Measurements from ENCODE around the gene CDON.

Gene CDON

DNA sequence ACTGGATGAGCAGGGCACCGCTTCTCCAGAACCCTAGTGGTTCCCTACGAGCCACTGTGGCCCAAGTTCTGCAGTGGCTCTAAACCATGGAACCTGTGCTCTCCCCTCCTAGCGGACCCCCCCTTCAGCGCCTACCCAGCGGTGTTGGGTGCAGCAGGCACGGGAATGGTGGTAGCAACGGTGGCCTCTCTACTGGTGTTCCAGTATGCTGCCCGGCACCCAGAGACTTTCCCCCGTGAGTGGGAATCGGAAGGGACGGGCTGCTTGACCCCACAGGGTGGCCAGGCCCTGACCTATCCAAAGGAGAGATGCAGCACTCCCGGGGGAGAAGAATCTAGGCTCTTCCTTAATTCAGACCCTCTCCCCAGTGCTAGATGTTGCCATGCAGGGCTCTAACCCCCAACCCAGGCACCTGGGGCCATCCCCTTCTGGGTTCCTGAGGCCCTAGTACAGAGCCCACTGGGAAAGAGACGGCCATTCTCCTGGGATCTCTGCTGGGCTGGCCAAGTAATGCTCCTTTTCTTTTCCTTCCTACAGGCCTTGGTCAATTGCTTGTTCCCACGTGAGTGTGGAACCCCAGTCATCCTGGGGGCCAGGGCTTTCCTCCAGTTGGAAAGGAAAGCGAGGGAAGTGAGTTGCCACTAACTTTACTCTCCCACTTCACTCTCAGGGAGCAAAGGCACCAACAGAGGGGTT lies 107.6 kb downstream of the CDON start:
- no peak for DNase-seq

GRCh38 chr11:125954123-125954944 lies 108.3 kb downstream of the CDON start:
- no peak for DNase-seq

GRCh38 chr11:125953401-125953935 lies 109.2 kb downstream of the CDON start:
- DNase-seq = no peak

GRCh38 chr11:125952973-125953372 lies 109.7 kb downstream of the CDON start:
- no peak for DNase-seq

GRCh38 chr11:125952559-125952958 lies 110.1 kb downstream of the CDON start:
- no peak for DNase-seq

- no peak for DNase-seq
Measured at GRCh38 chr11:125951731-125952130, 110.9 kb downstream of the CDON start.

DNA sequence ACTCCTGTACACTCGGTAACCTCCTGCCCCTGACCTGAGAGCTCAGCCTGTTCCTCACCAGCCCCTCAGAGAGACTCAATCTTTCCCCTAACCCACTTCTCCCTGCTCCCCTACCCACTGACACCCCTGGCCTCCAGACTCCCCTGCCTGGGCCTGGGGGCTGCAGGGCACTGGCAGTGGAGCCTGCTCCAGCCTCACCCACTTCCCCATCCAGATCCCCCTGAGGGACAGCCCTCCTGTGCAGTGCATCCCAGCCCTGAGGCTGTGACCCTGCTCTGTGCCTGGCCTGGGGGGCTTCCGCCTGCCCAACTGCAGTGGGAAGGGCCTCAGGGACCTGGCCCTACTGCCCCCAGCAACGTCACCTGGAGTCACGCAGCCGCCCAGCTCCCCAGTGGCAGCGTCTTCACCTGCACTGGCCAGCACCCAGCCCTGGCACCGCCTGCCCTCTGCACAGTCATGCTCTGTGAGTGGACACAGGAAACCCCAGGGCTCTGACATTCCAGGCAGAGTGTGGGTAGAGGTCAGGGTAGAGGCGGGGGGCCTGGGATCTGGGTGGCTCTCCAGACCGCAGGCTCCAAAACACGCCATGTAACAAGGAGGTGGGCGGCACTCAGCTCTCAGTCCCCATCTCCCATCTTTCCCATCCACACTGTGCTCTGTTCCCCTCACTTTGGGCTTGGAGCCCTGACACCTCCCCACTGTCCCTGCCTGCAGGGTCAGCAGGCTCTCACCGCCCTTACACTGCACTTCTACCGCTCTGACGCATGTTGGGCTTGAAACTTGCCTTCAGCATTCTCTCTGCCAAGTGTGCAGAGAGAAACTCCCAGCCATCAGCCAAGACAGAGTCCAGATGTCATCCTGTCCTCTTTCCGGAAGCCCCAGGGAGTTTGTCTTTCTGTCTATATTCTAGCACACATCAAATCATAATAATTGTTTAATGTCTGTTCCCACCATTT lies 111.7 kb downstream of the CDON start:
- no peak for DNase-seq

DNA sequence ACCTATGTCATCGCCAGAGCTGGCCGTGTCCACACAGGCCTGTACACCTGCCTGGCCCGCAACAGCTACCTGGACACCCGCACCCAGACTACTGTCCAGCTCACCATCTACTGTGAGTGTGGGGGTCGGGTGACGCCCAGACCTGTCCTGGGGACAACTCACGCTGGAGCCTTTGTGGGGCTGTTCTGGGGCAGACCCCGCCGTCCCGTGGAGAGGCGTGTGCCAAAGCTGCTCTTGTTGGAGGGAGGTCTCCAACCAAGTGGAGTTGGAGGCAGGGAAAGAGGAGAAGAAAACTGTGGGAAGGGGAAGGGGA lies 112.5 kb downstream of the CDON start:
- DNase-seq = no peak

- DNase-seq = no peak
Measured at GRCh38 chr11:125949271-125950177, 113.1 kb downstream of the CDON start.

DNA sequence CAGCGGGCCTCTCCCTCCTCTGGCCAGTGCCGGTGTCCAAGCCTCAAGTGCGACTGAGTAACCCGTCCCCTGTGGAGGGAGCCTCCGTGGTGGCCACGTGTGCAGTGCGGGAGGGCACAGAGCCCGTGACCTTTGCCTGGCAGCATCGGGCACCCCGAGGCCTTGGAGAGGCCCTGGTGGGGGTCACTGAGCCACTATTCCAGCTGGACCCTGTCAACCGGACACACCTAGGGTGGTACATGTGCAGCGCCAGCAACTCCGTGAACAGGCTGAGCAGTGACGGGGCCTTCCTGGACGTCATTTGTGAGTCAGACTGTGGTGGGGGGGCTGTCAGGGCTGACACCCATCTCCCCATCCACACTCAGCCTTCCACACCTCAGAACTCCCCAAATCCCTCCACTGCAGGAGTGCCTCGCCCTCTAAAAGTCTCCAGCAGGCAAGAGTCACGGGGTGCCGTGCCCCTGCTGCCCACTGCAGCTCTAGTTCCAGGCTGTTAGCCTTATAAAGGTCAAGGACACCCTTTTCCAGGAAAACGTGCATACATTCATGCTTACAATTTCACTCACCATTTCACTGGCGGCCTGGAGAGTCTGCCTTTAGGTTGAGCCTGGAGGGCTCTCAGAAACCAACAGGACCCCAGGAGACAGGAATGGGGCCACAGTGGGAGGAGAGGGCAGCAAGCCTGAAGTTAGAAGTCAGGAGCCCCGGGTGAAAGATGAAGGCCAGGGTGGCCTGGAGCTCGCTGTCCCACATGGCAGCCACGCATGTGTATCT lies 114.2 kb downstream of the CDON start:
- DNase-seq = no peak

DNA sequence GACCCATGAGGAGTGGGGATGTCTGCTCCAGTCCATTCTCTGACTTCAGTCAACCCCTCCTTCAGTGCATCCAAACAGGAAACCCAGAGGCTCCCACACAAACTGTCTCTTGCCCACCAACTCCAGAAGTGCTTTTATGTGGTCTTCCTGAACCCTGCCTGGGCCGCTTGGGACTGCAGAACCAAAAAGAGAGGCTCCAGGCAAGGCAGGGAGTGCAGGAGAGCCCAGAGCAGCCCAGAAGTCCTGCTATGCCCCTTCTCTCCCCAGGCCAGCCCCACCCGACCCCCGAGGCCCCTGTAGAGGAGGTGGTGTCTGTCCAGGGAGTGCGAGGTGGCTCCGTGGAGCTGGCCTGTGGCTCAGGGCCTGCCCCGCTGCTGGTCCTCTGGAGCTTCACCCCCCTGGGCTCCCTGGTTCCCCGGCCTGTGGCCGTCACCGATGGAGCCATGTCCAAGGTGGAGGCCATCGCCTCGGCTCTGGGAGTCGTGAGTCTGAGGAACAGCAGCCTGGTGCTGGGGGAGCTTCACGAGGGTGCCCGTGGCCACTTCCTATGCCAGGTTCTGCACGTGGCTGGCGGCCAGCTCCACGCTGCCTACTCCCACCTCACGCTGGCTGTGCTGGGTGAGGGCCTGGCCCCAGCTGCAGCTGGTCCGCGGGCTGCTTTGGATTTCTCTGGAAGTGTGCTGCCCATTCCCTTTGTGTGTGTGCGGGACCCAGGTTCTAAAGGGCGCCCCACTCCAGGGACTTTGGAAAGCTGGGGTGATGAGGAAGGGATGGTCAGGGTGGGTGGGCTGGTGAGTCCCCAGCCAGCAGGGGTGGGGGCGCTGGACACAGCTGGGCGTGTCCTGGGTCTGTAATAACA lies 115.0 kb downstream of the CDON start:
- DNase-seq = no peak

GRCh38 chr11:125946712-125947418 lies 115.8 kb downstream of the CDON start:
- DNase-seq = no peak

DNA sequence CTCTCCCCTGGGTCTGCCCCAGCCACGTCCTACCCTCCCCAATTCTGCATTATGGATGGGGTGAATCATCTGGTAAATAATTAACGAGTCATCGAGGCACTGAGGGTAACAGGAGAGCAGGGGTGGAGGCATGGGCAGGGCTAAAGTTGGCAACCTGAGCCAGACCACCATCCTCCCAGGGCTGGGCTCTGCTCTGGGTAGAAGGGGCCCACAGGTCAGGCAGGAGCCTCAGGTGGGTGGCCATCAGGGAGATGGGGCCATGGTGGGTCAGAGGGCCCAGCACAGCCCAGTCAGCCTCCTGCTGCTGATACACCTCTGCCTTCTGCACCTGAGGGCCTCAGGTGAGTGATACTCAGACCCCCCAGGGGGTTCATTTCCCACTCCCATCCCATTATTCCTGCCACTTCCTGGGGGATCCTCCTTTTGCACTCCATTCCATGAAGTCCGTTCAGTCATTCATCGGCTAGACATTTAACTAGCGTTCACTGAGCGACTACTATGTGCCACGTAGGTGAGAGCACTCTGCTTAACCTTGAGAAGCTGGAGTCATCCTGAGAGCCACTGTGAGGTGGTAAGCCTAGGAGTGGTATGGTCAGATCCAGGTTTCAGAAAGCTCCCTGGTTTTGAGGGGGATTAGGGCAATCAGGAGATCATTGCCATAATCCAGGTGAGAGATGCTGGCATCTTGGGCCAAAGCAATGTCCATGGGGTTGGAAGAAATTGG lies 116.7 kb downstream of the CDON start, which contains the start of gene VSIG10L2:
VSIG10L2 (plus strand) TSS at position 248 of the 724 bp plus-strand sequence; CDS start at position 260, 12 bp downstream.
- no peak for DNase-seq

DNA sequence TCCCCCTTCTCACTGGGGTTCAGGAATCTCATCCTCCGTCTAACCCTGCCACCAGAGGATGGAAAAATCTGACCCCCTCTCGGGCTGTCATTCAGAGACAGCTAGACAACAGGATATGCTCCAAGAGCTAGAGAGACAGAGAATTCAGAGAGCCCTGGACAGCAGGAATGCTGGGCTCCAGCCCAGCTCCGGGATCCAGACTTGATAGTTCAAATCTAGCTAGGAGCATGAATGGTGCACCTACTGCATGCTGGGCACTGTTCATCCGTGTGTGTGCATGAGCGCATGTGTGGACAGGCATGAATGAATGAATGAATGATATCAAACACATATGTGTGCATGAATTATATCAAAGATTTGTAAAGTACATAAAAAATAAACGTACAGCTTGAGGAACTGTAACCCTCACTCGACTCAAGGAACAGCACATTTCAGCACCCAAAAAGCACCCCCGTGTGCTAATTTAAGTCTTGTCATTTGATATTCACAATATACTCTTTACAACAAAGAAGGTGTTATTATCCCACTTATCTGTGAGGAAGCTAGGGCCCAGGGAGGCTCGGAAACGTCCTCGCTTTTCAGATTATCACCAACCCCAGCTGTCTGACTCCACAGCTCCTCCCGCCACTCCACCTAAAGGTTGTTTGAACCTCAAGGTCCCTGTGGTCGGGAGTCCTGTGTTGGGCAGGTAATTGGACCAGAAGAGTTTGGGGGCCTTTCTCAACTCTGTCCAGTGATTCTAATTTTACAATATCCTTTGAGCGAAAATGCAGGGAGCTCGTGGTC lies 117.5 kb downstream of the CDON start:
- no peak for DNase-seq

- no peak for DNase-seq
Measured at GRCh38 chr11:125944350-125945010, 118.2 kb downstream of the CDON start.

- DNase-seq = no peak
Measured at GRCh38 chr11:125943661-125944349, 118.9 kb downstream of the CDON start.

Measured in activated naive CD4-positive, alpha-beta T cell treated with anti-CD3 and anti-CD28 coated beads, Interleukin-2, amount 50 U/mL, for 16 hours (primary cell).